Measurements from ENCODE around the gene FUT2.

FUT2 gene

DNA sequence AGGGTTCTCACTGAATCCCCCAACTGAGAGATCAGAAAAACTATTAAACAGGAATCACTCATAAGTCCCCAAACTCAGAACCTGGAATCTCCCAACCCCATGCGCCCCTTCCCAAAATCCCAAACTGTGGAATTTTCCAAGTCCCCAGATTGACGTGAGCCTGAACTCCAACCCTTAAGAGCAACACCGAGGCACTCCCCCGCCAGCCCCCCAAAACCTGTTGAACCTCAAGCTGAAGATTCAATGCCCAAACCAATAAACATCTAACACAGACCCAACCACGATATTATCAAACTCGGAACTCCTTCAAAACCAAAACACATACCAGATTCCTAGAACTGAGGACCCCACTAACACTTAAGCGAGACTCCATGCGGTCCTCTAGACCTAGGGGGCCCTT, 50.3 kb downstream of the FUT2 start:
- no peak overlapping the region for H3K4me3 ChIP-seq (ENCODE audit: control insufficient read depth, low read depth, low read length)

DNA sequence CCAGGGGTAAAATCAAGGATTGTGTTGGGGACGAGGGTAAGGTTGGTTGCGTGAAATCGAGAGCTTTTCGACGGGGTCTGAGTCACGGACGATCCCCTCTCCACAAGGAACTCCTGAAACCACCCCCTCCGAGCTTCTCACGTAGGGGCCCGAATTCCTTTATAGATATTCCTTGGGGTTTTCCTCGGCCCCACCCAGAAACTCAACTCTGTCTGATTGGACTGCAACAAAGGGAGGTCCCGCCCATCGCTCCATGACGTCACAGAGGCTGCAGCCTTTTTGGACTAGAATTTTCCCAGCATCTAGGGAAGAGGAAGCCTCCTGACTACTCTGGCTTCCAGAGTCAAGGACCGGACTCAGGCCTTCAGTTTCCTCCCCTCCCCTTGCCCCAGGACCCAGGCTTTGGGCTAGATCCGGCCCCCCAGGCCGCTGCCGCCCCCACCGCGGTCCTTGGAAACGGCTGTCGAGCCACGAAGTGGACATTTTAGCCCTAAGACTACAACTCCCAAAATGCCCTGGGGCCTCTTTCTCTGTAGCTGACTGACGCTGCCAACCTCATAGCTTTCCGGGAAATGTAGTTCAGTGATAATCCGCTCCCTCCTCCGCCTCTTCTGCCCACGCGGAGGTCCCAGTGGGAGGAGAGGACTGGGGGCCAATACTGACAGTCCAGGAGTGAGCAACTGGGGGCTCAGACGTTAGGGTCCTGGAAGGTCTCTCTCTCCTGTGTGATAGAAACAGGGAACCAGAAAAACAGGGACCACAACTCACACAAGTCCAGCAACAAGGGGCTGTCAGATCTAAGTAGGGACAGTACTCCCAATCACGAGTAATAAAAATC, 51.2 kb downstream of the FUT2 start, which contains the start of gene IZUMO1:
TSS of gene IZUMO1 (minus strand) at position 172 of the 838 bp plus-strand sequence. CDS start 1,050 bp downstream, outside the sequence.
- DNase-seq (ENCODE audit: low read depth): no peak

More for the DNA sequence above, 50.3 kb downstream of the FUT2 start:
- TF ChIP-seq, protein P1, sequence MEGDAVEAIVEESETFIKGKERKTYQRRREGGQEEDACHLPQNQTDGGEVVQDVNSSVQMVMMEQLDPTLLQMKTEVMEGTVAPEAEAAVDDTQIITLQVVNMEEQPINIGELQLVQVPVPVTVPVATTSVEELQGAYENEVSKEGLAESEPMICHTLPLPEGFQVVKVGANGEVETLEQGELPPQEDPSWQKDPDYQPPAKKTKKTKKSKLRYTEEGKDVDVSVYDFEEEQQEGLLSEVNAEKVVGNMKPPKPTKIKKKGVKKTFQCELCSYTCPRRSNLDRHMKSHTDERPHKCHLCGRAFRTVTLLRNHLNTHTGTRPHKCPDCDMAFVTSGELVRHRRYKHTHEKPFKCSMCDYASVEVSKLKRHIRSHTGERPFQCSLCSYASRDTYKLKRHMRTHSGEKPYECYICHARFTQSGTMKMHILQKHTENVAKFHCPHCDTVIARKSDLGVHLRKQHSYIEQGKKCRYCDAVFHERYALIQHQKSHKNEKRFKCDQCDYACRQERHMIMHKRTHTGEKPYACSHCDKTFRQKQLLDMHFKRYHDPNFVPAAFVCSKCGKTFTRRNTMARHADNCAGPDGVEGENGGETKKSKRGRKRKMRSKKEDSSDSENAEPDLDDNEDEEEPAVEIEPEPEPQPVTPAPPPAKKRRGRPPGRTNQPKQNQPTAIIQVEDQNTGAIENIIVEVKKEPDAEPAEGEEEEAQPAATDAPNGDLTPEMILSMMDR (IDR thresholded peaks at IDR 0.05; ENCODE audit: control insufficient read depth, insufficient read depth, low read depth, low read length, missing control alignments): no peak
- no peak for DNase-seq (ENCODE audit: low read depth)

DNA sequence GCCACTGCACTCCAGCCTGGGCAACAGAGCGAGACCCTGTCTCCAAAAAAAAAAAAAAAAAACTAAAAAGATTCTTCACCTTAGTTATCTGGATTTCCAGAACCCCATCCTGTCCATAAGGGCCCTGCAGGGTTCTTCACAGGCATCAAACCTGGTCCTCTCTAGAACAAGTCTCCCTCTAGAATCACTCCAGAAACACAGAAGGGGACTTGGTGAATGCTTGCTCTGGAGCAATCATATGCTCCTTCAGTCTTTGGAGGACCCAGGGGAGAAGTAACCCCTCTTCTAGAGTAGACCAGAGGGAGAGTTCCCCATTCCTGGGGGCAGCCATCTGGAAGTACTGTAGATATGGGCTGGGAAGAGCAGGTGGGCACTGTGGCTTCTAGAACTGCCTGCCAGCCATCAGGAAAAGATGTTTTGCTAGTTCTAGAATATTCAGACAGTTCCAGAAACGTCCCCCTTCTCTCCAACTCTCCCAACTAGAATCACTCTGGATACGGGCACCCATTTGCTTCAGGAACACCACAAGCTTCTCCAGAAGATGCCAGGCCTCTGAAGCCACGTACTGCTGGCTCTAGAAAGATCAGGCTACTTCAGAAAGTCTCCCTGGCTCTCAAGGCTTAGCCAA, 53.9 kb downstream of the FUT2 start:
- no peak overlapping the region for H3K4me3 ChIP-seq (ENCODE audit: control insufficient read depth, low read depth, low read length)
- no peak for DNase-seq (ENCODE audit: low read depth)
- TF ChIP-seq, protein P1 (IDR thresholded peaks at IDR 0.05; ENCODE audit: control insufficient read depth, insufficient read depth, low read depth, low read length, missing control alignments): no peak

More for the DNA sequence above, 51.2 kb downstream of the FUT2 start, which contains the start of gene IZUMO1:
- TF ChIP-seq, protein P1 (IDR thresholded peaks at IDR 0.05; ENCODE audit: control insufficient read depth, insufficient read depth, low read depth, low read length, missing control alignments): no peak
- peak within 1 kb of the TSS; percentile 54 for H3K4me3 ChIP-seq (ENCODE audit: control insufficient read depth, low read depth, low read length)

DNA sequence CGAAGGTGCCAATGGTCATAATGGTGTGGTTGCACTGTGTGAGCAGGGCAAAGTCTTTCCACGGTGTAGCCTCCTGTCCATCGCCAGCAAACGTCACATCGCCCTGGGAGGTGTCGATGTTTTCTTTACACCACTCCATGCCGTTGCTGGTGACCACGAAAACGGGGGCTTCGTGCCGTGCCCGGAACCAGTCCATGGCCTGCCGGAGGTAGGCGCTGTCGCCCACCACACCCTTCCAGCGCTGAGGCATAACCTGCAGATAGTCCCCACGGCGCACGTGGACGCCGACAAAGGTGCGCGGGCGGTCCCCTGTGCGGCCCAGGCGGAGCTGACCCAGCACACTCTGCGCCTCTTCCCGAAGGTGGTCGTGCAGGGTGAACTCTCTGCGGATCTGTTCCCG, 54.6 kb downstream of the FUT2 start:
- no peak for DNase-seq (ENCODE audit: low read depth)
- H3K4me3 ChIP-seq (ENCODE audit: control insufficient read depth, low read depth, low read length): no peak overlapping the region
- TF ChIP-seq, protein P1 (IDR thresholded peaks at IDR 0.05; ENCODE audit: control insufficient read depth, insufficient read depth, low read depth, low read length, missing control alignments): no peak

DNA sequence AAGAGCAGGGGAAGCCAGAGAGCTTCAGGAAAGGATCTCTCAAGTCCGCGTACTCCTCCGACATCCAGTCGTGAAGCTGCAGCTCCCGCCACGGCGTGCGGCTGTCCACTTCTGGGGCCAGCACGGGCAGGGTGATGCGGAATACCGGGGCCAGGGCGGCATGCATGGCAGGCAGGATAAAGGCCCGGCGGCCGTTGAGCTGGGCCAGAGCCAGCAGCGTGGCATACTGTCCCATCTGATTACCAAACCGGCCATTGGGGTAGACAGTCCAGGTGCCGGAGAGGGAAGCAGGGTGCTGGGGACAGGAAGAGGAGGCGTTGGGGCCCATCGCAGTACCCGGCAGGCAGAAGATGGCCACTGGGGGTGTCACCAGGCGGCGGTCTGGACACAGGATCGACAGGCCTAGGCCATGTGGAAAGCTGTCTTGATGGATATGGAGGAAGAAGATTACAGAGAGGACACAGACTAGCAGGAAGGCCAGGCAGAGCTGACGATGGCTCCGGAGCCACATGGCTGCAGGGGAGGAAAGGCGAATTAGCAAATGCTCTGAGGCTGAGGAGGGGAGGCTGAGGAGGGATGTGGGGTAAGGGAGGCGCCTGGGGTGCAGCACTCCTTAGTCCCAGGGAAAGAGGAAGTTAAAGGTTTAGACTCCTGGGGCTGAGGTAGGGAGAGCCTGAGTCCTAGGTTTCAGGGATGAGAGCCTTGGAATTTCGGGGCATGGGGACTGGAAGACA, 55.2 kb downstream of the FUT2 start:
- TF ChIP-seq, protein P1 (IDR thresholded peaks at IDR 0.05; ENCODE audit: control insufficient read depth, insufficient read depth, low read depth, low read length, missing control alignments): no peak
- no peak overlapping the region for H3K4me3 ChIP-seq (ENCODE audit: control insufficient read depth, low read depth, low read length)

DNA sequence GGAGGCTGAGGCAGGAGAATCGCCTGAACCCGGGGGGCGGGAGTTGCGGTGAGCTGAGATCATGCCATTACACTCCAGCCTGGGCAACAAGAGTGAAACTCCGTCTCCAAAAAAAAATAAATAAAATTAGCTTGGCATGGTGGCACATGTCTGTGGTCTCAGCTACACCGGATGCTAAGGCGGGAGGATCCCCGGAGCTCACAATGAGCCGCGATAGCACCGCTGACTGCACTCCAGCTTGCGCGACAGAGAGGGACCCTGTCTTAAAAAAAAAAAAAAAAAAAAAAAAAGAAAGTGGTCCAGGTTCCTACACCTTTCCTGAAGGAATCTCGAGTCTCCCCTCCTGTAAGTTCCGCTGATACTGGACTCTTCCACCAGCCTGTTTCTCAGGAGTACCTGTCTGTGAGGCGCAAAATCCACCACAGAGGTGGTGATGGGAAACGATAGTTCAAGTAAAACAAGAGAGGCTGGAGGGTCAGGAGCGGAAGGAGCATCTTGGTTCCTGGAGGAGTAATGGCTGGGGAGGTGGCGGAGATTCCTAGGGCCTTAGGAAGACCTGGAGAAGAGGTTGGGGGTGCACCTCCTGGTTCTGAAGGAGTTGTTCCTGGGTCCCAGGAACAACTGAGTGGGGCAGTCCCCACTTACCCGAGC, 56.2 kb downstream of the FUT2 start:
- TF ChIP-seq, protein P1 (IDR thresholded peaks at IDR 0.05; ENCODE audit: control insufficient read depth, insufficient read depth, low read depth, low read length, missing control alignments): no peak
- no peak overlapping the region; the same call in 1 of the 2 replicates for H3K4me3 ChIP-seq (ENCODE audit: control insufficient read depth, low read depth, low read length)
- DNase-seq (ENCODE audit: low read depth): no peak

More for the DNA sequence above, 55.2 kb downstream of the FUT2 start:
- no peak for DNase-seq (ENCODE audit: low read depth)

All from AG09309 (cell line).